ENCODE results near the gene MAGI1.
A peak's percentile ranks its signal among the peaks of the same experiment; 100 is the strongest.
"Not testable (repeated sequence)": the region's sequence is repeated elsewhere in the genome, so short reads cannot be mapped to it uniquely, and the experiment has no call there.

Gene MAGI1

DNA sequence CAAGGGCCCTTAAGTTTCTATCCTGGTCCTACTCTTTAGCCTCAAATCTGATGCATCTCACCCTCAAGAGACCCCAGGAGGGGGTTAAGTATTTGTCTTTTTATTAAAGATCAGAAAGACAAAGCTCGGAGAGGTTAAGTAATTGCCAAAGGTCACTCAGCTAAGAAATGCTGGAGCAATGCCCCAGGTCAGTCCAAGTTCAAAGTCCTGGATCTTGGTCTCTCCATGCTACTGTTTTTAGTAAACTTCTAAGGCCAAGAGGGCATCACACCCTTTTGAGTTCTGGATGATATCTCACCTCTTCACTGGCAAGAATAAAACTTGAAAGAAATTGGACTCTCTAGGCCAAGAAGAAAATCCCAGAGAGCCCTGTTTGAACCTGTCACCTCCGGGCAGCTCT is 488.6 kb downstream of the MAGI1 start:
- no peak for DNase-seq

DNA sequence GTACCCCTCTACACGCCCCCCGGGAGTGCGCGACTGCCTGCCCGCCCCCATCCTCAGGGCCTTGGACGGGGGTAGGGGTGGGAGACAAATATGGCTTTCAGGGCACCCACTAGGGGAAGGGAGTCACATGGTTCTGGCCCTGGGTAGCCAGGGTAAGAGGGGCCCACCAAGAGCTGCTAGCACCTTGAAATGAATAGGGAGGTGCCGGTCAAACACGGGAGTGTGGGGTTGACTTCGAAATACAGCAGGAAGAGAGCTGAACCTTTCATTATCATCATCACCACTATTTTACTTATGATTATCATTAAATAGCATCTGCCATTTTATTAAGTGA is 489.1 kb downstream of the MAGI1 start:
- no peak for DNase-seq

DNA sequence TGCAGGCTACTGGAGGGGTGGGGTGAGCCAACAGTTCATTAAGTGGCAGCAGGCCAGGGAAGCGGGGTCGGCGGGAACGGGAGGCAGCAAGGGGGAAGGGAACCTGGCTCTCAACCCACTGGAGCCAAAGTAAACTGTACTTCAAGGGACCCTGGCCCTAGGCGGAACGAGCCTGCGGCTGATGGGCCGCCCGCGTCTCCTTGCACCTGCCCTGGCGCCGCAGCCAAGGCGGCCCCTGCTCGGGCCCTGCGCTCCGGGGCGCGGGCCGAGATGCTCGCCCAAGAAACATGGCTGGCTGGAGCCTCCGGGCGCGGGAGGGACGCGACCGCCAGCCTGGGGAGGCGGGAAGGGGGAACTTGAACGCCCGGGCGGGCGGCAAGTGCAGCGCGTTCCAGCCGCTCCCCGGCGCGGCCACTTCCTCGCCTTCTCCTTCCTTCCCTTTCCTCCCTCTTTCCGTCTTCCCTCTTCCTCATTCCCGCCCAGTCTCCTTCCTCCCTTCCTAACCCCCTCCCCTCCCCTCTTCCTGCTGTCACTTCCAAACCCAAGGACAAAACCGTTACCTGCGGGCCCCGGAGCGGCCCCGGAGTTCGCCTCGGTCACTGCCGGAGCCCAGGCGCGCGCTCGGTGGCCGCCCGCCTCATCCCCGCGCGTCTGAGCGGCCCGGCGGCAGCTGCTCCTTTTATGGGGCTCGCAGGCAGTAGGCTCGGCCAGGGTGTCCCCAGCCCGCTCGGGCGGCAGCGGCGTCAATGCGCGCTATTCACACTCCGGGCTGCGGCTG is 489.7 kb downstream of the MAGI1 start:
- DNase-seq, result no peak

DNA sequence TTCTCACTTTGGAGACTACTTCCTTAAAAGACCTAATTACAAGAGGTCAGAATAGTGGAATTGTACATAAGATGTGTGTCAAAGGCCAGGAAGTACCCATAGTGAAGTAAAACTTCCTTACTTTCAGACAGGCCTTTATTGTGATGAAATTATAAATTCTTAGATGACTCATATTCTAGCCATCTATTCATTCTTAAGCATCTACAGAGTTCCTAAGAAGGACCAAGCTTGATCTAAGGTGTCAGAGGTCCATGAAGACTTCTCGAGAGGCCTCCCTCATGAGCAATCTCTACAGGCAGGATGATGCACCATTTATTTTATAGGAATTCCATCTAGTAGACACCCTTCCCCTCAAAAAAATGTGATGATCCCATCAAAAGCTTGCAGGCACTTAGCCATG is 493.3 kb downstream of the MAGI1 start:
- no peak for DNase-seq

DNA sequence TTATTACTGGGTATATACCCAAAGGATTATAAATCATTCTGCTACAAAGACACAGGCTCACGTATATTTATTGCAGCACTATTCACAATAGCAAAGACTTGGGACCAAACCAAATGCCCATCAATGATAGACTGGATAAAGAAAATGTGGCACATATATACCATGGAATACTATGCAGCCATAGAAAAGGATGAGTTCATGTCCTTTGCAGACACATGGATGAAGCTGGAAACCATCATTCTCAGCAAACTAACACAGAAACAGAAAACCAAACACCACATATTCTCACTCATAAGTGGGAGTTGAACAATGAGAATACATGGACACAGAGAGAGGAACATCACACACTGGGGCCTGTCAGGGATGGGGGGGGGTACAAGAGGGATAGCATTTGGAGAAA is 495.3 kb downstream of the MAGI1 start:
- not testable (repeated sequence) for DNase-seq

DNA sequence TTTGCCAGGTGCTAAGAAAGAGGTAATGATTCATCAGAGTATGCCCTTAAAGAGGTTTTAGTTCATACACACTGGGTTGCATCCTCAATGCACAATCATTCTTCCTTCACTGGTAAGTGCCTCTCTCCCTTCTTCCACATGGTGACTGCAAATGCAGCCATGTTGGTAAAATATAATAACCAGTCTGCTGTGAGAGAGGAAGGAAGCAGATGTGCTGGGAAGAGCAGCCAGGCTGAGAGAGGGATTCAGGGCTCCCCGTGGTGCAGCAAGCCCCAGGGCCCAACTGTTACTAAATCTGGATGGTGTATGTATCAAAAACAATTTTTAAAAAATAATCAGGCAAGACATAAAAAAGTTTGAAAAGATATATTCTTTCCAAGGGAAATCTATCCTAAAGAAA is 498.1 kb downstream of the MAGI1 start:
- DNase-seq, result peak in 1 of 3 experiments; percentile 5

DNA sequence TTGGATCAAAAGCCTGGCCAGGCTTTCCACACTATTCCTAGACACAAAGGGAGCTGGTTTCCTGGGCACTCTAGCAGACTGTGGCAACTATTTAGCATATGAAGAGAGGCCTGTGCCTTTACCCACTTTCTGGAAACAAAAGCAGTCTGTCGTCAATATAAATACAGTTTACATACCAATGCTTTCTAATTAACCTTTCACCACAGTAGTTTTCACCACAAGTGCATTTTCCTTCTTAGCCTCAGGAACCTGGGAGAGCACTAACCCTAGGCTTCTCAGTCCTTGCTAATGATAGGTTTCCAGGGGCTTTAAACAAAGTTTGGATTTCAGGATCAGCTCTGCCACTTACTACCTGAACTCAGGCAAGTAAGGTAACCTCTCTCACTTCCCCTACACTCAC is 499.1 kb downstream of the MAGI1 start:
- DNase-seq, result no peak

DNA sequence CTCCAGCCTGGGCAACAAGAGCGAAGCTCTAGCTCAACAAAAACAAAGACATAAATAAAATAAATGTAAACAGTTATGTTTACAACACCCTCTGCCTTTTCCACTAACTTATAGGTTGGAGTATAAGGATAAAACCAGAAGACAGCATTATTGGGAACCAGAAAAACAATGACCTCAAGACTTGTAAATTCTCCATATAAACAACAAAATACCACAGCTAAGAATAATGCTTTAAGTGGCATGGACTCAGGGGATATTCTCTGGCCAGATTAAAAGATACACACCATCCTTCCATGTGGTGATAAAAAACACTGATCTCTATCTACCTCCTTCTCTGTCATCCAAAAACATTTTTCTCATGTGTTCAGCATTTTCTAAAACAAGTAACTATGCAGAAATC is 500.6 kb downstream of the MAGI1 start:
- DNase-seq, result no peak

DNA sequence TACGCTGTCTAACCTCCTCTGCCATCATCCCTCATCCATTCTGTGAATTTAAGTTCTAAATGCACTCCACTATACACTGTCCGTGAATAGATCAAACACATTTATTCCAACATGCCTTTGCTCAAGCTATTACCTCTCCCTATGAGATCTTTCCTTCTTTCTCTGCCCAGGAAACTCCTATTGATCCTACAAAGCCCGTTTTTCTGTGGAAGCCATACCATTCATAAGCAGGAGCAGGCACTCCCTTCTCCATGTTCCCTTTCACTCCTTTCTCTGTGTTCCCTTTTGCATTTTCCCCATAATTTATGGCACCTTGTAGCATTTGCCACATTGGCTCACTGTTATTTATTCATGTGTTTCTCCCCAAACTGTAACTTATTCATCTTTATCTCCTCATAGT is 501.6 kb downstream of the MAGI1 start:
- no peak for DNase-seq

DNA sequence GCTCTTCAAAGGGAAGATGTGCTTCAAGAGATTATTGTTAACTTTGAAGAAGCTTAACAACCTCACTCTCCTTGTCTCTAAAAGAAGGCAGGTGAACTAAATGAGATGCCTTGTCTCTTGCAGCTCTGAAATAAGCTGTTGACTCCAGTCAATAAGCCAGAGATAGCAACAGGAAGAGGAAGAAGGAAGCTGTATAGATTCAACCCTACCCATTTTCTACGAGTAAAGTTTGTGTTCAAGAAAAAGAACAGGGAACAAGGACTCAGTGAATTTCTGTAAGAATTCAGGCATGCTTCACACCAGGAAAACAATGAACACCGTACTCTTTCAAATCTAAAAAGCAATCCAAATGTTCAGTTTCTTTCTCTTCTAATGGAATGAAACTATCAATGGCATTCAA is 503.5 kb downstream of the MAGI1 start:
- DNase-seq, result no peak

DNA sequence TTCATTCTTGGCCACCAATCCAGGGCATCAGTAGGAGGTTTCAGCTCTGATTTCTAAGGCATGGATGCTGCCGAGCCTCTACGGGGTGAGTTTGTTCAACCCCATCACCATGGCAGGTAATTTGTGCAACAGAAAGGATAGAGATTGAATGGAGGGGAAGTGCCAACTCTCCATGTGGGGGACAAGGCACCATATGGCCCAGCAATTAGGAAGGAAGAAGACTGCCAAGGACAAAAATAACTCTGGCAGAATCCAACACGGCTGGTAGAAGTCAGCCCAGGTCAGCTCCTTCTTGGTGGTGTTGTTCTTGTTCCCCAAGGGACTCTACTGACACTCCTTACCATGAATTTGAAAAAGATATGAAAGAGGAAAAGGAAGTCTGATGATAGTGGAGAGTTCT is 503.9 kb downstream of the MAGI1 start:
- no peak for DNase-seq

DNA sequence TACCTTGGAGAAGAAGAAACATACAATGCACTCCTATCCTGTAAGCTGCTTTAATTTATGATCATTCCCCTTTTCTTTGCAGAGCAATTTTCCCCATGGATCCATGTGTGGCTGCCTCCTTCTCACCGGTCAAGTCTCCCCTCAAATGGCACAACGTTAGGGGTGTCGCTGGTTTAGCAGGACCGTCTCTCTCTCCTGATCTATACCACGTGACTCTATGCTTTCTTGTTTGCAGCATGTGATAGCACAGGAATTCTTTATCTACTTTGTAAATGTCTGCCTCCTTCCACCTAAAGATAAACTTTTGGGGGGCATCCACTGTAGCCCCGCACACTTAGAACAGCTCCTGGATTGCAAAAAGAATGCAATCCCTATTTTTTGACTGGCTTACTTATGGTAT is 506.0 kb downstream of the MAGI1 start:
- DNase-seq, result no peak

DNA sequence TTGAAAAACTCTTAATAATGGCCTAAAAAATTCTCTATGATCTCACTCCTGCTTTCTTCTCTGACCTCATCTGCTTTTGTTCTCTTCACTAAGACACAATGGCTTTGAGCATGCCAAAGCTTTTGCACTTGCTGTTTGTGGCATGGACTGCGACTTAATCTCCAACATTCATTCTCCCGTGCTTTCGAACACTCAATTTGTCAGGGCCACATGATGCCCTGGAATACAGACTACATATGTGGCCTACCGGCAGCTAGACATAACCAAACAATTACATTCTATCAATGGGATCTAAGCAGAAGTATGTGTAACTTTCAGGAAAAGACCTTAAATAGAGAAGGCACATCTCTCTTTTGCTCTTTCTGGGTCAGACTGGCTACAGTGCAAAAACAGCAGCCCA is 506.5 kb downstream of the MAGI1 start:
- DNase-seq, result no peak

DNA sequence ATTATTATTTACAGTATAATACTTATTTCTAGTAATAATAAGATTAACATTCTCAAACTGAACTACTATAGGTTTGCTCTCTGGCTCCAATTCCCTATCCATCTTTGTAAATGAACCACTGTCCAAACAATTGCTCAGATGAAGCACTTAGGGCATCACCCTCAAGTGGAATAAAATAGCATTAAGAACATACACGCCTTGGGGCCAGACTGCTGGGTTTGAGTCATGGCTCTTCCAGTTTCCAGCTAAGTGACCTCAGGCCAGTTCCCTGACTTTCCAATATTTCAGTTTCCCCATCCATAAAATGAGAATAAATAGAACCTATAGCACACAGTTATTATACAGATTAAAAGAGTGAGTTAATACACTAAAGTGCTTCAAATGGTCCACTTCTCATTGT is 507.2 kb downstream of the MAGI1 start:
- peak in 1 of 3 experiments; percentile 12 for DNase-seq

DNA sequence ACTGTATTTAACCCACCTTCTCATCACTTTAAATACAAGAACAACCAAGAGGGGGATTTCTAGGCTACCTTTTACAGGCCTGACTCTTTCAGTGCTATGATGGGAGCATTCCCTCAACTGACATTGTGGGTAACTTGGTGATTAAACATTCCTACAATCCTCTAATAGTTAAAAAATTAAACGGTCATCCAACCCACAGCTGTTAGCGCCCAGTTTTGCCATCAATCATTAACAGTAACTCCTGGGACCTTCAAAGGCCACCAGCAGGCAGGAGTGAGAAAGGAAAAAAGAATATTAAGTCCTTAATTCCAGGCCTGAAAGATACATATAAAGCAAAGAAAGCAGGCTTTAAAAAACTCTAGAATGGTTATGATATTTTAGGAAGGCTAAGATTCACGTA is 512.1 kb downstream of the MAGI1 start:
- DNase-seq, result no peak

DNA sequence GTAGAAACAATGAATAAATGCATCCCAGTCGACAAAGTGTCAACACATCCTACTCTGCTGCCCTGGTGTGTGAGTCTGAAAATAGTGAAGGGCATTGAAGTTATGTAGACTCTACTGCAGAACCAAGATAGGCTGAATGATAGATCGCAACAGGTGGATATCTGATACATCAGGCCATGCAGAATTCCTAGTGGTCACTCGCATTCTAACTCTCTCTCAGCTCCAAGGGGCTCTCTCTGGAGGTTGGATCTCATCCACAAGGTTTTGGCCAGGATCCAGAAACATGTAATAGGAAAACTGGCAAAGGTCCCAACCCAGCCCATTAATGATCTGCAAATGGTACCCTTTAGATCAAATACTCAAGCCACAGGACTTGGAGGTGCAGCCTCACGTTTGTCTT is 514.1 kb downstream of the MAGI1 start:
- DNase-seq, result peak in 2 of 3 experiments; percentile 16 to 55

DNA sequence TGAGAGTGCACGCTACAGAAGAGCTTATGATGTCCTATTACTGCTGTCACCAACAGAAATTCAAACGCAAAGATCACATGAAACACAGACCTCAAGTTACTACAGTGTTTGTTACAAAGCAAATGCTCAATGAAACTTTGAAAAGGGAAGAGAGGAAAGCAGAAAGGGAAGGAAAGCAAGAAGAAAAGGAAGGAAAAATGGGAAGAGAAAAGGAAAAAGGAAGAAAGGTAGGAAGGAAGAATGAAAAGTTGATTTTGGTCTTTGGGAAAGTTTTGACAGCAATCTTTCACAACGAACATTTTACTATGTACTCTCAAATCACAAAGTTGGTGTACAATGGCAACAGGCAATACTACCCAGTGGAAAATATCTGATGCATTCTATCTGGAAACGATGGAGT is 514.8 kb downstream of the MAGI1 start:
- no peak for DNase-seq

DNA sequence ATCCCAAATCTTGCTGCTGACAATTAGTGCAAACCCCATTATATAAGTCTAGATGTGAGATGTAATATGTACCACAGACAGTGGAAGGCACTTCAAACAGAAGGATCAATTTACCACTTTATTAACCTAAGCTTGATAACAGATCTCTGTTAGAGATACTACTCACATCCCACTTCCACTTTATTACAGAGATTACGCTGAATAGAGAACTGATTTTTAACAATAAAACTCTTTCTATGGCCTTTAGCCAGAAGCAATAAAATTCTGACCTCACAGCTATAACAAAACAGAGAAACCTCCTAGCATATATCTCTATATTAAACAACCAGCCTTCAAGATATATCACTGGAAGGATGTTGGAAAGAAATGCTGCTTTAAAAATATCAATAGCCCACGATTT is 517.7 kb downstream of the MAGI1 start:
- DNase-seq, result no peak

DNA sequence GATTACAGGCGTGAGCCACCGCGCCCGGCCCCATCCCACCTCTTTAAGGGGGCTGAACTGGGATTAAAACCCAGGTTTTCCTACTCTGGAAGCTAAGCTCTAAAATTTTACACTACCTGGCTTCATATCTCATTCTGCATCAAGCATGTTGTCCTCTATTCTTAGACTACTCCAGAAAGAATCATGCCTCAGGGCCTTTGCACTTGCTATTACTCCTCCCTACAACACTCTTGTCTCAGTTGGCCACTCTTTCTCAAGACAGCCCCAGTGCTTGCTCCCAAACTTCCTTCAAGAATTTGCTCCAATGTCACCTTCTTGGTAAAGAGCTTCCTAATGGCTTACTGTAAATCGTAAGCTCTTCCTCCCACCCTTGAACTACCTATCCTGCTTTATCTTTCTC is 521.7 kb downstream of the MAGI1 start:
- DNase-seq, result no peak

DNA sequence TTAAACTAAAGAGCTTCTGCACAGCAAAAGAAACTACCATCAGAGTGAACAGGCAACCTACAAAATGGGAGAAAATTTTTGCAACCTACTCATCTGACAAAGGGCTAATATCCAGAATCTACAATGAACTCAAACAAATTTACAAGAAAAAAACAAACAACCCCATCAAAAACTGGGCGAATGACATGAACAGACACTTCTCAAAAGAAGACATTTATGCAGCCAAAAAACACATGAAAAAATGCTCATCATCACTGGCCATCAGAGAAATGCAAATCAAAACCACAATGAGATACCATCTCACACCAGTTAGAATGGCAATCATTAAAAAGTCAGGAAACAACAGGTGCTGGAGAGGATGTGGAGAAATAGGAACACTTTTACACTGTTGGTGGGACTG is 524.4 kb downstream of the MAGI1 start:
- DNase-seq, result not testable (repeated sequence)

DNA sequence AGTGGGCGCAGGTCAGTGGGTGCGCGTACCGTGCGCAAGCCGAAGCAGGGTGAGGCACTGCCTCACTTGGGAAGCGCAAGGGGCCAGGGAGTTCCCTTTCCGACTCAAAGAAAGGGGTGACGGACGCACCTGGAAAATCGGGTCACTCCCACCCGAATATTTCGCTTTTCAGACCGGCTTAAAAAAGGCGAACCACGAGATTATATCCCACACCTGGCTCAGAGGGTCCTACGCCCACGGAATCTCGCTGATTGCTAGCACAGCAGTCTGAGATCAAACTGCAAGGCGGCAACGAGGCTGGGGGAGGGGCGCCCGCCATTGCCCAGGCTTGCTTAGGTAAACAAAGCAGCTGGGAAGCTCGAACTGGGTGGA is 529.3 kb downstream of the MAGI1 start:
- DNase-seq, result not testable (repeated sequence)

DNA sequence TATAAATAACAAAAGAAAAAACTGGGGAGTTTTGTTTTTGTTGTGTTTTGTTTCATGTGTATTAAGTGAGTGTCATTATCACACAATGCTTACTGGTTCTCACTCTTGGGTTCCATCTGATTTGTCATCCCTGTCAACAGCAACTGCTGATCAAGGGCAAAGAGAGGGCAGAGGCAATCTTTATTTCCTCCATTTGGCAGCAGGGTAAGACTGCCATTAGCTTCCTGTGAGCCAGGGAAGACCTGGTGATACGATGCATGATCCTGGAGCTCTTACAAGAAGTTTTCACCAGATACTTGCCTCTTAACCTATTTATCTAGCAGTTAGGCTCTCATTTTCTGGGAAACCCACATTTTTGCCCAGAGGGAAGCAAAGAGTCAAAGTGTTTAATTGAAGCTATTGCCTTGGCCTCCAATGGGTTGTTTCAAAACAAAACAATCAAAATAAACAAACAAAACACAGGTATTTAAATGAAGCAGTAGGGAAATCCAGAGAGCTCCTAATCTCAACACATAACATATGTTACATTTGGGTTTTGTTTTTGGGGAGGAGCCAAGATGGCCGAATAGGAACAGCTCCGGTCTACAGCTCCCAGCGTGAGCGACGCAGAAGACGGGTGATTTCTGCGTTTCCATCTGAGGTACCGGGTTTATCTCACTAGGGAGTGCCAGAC is 529.8 kb downstream of the MAGI1 start:
- DNase-seq, result peak in 1 of 3 experiments; percentile 31

DNA sequence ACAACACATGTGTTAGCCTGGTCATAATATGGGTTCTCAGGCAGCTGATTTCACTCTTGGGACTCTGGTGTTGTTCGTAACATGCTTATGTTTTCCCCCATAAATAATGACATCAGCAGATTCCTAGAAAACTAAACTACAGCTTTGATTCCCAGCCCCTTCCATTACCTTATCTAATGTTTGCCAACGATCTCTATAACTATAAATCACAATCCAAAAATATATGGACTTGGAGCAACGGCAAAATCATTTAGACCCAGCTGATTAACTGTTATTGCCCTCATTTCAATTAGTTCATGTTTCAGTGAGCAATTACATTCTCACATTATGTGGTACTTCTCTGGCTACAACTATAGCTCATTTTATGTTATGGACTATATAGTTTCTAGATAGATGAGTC is 531.3 kb downstream of the MAGI1 start:
- DNase-seq, result no peak

DNA sequence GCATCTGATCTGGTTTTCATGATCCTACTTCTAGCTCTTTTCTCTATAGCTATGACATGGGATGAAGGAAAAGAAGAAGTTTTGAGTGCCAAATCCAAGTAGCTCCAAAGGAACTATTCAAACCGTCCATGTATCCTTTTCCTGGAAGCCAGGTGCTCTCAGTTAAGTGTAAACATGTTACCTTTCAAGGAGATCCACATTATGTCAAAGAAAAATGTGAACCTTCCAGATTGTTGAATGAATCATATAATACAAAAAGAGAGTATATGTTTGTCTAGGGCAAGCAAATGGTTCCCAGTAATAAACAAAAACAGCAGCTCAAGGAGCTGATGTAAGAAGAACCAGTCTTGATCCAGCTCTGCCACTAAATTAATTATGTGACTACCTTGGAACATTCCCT is 534.9 kb downstream of the MAGI1 start:
- no peak for DNase-seq

DNA sequence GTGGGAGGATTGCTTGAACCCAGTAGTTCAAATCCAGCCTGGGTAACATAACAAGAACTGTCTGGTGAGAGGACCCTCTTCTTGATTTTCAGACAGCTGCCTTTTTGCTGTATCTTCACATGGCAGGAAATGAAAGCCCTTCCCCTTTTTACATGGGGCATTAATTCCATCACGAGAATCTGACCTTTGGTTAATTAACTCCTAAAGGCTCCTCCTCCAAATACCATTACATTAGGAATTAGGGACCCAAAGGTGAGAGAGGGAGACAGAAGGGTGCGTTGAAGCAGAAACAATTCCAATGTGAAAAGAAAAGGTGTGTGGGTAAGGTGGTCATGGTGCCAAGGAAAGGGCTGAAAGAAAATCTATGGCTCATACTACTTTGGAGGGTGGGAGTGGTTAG is 536.2 kb downstream of the MAGI1 start:
- DNase-seq, result no peak
